SIG-M5 (cell line): ENCODE measurements around the gene CDC26.
"Not testable (repeated sequence)": the region's sequence is repeated elsewhere in the genome, so short reads cannot be mapped to it uniquely, and the experiment has no call there.

Experiments used
- DNase-seq: peaks from one replicate; lab custom pipeline; 2025; lab: John Stamatoyannopoulos, UW

Gene CDC26

GRCh38 chr9:113293285-113293878 lies 18.0 kb upstream of the CDC26 start:
- no peak for DNase-seq

DNA sequence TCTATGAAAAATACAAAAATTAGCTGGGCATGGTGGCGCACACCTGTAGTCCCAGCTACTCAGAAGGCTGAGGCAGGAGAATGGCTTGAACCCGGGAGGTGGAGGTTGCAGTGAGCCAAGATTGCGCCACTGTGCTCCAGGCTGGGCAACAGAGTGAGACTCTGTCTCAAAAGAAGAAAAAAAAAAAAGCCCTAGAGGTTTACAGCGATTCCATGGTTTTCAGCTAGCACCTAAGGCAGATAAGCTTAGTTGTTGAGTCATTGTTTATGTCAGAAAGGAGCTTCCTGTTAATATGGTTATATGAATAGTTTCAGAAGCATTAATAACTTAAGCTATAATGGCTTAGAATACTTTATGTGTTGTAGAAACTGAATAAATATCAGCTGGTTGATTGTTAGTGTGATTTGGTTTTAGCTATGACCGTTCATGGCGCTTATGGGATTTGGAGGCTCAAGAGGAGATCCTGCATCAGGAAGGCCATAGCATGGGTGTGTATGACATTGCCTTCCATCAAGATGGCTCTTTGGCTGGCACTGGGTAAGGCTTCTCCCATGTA lies 14.8 kb upstream of the CDC26 start:
- no peak for DNase-seq

DNA sequence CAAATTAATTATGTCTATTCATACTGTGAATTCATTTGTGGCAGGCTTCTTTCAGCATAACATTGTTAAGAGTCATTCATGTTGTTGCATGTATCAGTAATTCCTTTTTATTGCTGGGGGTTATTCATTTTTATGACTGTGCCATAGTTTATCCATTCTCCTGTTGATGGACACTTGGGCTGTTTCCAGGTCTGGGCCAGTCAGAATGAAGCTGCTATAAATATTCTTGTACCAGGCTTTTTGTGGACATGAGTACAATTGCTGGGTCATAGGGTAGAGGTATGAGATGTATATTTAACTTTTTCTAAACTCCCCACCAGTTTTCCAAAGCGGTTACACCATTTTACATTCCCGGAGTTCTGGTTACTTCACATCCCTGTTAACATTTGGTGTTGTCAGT lies 13.7 kb upstream of the CDC26 start:
- no peak for DNase-seq

DNA sequence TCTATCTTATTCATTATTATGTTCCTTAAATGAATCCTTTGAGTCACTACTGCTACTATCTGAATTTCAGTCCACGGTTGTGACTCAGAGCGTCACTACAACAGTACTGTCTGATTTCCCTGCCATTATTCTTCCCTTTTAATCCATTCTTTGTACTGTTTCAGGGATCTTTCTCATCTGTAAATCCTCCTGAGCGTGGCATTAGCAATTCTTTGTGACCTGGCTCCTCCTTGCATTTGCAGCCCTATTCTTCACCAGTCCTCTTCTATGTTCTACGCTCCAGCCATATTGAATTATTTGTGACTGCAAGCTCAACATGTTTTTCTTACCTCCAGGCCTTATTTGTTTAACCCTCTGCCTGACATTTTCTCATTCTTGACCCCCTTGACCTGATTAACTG lies 6.0 kb upstream of the CDC26 start:
- DNase-seq = no peak

DNA sequence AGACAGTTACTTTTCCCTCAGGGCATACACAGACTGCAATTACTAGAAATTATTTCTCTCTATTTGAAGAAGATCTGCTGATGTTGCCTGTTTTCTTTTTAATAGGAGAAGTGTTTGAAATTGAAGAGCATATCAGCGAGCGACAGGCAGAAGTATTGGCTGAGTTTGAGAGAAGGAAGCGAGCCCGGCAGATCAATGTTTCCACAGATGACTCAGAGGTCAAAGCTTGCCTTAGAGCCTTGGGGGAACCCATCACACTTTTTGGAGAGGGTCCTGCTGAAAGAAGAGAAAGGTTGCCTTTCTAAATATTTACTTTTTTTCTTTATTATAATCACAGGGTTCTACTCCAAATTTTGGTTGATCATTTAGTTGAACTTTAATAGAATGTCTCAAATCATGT lies 3.5 kb upstream of the CDC26 start:
- DNase-seq = no peak

DNA sequence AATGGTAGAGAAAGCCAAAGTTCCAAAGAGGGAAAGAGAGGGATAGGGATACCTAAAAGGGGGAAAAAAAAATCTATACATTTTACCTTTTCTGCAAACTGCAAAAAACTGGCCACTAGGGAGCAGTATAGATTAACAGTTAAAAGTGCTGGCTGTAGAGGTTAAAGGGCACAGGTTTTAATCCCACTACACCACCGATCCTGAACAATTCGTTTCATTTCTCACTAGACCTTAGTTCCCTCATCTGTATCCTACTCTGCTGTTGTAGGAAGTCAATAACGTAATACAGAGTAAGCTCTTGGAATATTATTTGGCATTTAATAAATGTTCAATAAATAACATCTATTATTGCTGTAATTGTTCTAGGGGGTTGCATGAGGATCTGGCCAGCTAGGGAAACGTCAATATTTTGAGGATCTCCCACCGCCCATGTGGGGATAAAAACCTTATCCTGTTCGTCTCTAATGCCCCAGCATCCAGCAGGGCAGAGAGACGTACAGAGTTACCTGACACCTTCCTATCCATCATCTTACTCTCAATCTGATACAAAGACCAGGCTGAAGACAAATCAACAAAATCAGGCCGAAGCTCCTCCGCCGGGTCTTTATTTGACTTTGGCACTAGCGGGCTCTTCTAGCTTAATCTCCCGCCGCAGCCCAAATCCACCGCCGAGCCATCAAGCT lies 757 bp downstream of the CDC26 start:
- DNase-seq = no peak

DNA sequence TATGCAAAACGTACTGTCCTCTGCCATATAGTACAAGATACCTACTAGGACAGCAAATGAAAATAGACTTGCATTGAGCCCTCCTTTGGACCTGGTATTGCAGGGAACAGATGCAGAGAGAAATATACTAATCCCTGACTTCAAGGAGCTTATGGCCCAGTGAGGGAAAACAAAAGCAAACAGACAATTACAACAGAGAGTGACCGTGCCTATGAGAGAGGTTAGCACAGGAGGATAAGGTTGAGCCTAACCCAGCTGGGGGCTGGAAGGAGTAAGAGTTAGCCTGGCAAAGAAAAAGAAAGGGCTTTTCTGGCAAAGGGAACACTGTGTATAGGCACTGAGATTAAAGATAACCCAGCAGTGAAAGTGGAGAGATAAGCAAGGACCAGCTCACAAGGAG lies 5.5 kb downstream of the CDC26 start:
- DNase-seq = no peak

DNA sequence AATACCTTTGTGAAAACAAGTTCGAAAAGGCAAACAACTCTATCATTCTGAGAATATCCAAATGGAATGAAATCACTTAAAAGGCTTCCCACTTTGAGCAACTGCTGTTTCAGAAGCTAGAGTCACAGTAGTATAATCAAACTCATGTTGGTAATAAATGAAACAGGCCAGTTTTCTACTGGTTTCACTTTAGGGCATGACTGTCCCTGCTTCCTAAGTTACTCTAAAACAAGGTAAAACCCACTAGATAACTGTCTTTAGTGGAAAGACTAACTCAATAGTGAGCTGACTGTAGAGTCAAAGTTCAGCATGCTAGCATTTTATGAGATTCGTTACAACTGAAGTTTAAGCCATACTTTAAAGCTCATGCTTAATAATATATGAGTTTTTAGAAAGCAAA lies 6.0 kb downstream of the CDC26 start:
- DNase-seq = no peak

- DNase-seq = no peak
Observed at GRCh38 chr9:113267911-113268566, 7.3 kb downstream of the CDC26 start.

GRCh38 chr9:113266174-113266573 lies 9.2 kb downstream of the CDC26 start:
- no peak for DNase-seq

GRCh38 chr9:113261917-113262671 lies 13.3 kb downstream of the CDC26 start:
- DNase-seq = no peak

GRCh38 chr9:113258282-113258681 lies 17.1 kb downstream of the CDC26 start:
- DNase-seq = no peak

- DNase-seq = no peak
Observed at GRCh38 chr9:113257863-113258262, 17.5 kb downstream of the CDC26 start.

DNA sequence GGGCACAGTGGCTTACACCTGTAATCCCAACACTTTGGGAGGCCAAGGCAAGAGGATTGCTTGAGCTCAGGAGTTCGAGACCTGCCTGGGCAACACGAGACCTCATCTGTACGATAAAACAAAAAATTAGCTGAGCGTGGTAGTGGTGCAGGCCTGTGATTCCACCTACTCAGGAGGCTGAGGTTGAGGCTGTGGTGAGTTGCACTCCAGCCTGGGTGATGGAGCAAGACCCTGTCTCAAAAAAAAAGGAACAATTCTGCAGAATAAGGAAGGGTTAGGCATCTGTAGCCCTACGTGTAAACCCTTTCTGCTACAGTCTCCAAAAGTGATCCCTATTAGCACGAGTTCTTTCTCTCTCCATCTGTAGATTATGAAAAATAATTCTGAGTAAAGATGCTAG lies 19.9 kb downstream of the CDC26 start:
- DNase-seq = no peak

DNA sequence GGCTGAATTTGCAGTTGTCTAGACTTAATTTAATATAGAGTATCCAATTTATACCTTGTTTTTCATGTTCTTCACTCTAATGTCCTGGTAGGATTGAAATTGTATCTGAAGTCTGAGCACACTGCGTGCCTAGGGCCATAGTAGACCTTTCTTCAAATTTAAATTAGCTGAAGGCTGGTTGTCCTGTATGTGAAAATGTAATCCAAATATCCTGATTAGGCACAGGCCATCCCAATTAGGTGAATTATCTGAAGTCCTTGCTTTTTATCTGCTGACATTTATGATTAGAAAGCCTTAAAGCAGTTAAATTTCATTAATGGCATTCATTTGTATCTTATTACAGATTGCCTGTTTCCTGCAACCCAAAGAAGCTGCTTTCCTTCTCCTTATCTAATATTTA lies 20.4 kb downstream of the CDC26 start:
- DNase-seq = no peak

DNA sequence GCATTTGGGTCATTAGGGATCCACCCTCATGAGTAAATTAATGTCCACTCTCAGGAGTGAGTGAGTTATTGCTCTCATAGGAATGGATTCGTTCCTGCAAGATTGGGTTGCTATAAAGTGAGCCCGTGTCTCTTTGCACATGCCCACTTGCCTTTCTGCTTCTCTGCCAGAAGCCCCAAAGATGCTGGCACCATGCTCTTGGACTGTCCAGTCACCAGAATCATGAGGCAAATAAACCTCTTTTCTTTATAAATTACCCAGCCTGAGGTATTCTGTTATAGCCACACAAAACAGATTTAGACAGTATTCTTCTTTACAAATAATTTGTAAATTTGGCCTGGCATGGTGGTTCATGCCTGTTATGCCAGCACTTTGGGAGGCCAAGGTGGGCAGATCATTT lies 24.6 kb downstream of the CDC26 start:
- no peak for DNase-seq

DNA sequence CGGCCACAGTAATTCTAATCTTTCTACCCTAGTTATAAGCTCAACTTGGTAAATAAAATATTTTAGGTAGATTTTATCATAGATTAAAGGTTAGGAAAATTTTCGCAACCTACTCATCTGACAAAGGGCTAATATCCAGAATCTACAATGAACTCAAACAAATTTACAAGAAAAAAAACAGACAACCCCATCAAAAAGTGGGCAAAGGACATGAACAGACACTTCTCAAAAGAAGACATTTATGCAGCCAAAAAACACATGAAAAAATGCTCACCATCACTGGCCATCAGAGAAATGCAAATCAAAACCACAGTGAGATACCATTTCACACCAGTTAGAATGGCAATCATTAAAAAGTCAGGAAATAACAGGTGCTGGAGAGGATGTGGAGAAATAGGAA lies 25.7 kb downstream of the CDC26 start:
- not testable (repeated sequence) for DNase-seq

DNA sequence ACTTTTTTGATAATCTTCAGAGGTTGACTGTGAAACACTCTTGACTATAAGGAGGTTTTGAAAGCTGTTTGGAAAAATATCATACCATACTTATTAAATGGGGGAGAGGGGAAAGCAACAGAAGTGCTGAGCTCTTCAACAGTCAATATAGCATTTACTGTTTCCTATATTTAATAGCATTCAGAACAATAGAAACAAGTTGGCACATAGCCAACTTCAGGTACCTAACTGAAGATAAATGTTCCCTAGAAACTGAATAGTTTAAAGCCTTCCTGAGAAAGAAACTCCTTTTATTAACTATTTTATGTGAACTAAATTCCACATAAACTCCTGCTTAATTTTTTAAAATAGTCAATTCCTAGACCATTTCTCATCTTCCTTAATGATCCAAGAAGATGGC lies 27.7 kb downstream of the CDC26 start:
- no peak for DNase-seq

GRCh38 chr9:113246928-113247327 lies 28.4 kb downstream of the CDC26 start:
- DNase-seq = no peak

GRCh38 chr9:113245894-113246293 lies 29.5 kb downstream of the CDC26 start:
- DNase-seq = no peak

DNA sequence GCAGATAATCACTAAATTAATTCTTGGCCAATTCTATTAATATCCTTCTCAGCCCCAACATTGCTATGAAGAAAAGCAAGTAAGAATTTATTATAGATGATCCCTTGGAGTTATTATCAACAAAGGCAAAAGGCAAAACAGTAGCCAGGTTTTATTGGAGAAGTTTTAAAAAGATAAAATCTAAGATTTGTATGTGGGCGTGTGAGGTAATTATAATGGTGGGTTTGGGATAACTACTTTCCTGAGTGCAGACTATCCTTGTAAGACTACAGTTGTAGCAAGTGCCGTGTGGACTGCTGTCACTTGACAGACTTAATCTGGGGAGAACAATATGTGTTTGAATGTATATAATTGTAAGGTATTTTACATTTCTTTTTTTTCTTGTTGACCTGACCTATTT lies 30.8 kb downstream of the CDC26 start:
- DNase-seq = no peak

- DNase-seq = no peak
Observed at GRCh38 chr9:113241161-113241560, 34.2 kb downstream of the CDC26 start.

DNA sequence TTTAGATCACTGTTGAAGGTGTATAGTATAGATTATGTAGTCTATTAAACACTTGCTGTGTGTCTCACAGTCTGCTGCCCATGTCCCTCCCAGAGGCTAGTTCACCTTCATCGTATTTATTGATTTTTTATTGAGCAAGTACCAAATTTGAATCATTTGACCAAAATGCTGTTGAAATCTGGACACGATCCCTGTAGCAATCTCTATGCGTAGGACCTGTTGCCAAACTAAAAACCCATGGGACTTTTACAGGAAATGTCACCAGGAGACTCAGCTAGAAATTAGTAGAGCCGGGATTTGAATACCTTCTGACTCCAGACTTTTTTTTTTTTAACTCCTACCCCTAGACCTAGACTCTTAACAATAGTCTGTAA lies 36.5 kb downstream of the CDC26 start:
- no peak for DNase-seq
